ENCODE data around the gene TMPRSS3. TPM values are rescaled to one million over a fixed set of nuclear protein-coding genes. Genes with fewer than 3 reads are reported as not detected.

Gene TMPRSS3
- total and polyA plus RNA-seq, 7 experiments from 2014 or later: 0.11 to 7.6 (median 1.5) TPM

- Histone ChIP-seq H3K27ac (ENCODE audit: low read depth, low read length) (no peak overlapping the region), H3K9me3 (ENCODE audit: control insufficient read depth in 2 of 3, low read length in 3 of 3) (no peaks in the 10 kb centered on the region), H3K4me3 (ENCODE audit: low read length) (no peak overlapping the region), H3K36me3 (ENCODE audit: control insufficient read depth in 2 of 3, insufficient read depth in 3 of 3, low read length in 3 of 3) (no peaks in the 10 kb centered on the region), H3K4me1 (ENCODE audit: control insufficient read depth in 2 of 2, insufficient read depth in 2 of 2, low read length in 2 of 2) (peaks cover 4 to 7% of the 10 kb centered on the region in 2 donors), H3K27me3 (ENCODE audit: control insufficient read depth in 2 of 2, insufficient read depth in 2 of 2, low read length in 2 of 2) (no peaks in the 10 kb centered on the region)
- intact Hi-C loops (cut with micrococcal nuclease): loop anchor here (1.0 to 5.0 kb wide), 7 partner anchors 43 to 199 kb away; partner anchors contain the start of gene UBASH3A (in 1 of the 2)
- Mint-ChIP-seq H3K4me1 (peaks cover 5 to 12% (median 8%) of the 10 kb centered on the region in 7 donors), H3K36me3 (peaks cover 0 to 3% (median 0%) of the 10 kb centered on the region in 5 donors), H3K4me3 (peak overlapping the region; percentile 28 to 76 (median 60)), H3K9me3 (peaks cover 0 to 4% (median 0%) of the 10 kb centered on the region in 11 donors), H3K27me3 (peaks cover 0 to 32% (median 0%) of the 10 kb centered on the region in 5 donors), H3K27ac (peak overlapping the region in 7 of 9 donors; percentile 19 to 75 (median 53))
- ChIA-PET CTCF (interaction anchor here (0.6 to 2.7 kb wide), 8 partner anchors 13 to 118 kb away, joined by 3 to 19 read pairs (median 5); partner anchors contain the start of gene UBASH3A), POLR2A (interaction anchor here (0.9 to 1.7 kb wide), 5 partner anchors 11 to 112 kb away, joined by 3 to 6 read pairs (median 3); partner anchors contain the start of gene UBASH3A)
- DNase-seq (peak; percentile 68 to 85 (median 78)), ATAC-seq (peak; percentile 99)
Measured at GRCh38 chr21:42337830-42338728, 57.8 kb downstream of the TMPRSS3 start.

- H3K27me3 Mint-ChIP-seq: peaks cover 0 to 39% (median under 1%) of the 10 kb centered on the region in 5 donors
Measured at GRCh38 chr21:42337276-42337675, 58.6 kb downstream of the TMPRSS3 start.

DNA sequence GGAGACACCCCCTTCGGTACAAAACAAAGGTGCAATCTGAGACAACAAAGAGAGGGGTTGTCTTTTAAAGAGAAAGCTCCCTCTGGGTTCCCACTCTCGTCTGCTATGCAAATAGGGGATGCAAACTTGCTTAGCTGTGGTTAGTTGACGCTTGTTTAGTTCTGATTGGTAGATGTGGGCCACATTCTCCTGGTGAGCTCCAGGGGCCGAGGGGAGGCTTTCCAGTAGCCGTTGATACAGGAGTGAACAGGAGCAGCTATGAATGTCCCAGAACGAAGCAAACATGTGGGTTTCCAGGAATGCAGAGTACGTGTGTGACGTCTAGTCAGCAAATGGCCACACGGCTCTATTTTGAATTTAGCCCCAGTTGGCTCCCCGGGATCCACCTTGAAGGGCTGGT is 59.8 kb downstream of the TMPRSS3 start:
- peaks cover 0 to 49% (median 7%) of the 10 kb centered on the region in 5 donors for H3K27me3 Mint-ChIP-seq

More at GRCh38 chr21:42337276-42337675, 58.6 kb downstream of the TMPRSS3 start:
- no peaks in the 10 kb centered on the region for H3K36me3 ChIP-seq (ENCODE audit: control insufficient read depth in 2 of 3, insufficient read depth in 3 of 3, low read length in 3 of 3)
- DNase-seq (peak in 1 of 9 donors; percentile 8), ATAC-seq (no peak)
- no peaks in the 10 kb centered on the region for H3K9me3 ChIP-seq (ENCODE audit: control insufficient read depth in 2 of 3, low read length in 3 of 3)
- H3K27ac Mint-ChIP-seq: peak overlapping the region in 4 of 9 donors; percentile 19 to 75 (median 68)
- peak overlapping the region in 6 of 10 donors; percentile 28 to 76 (median 64) for H3K4me3 Mint-ChIP-seq
- CTCF ChIA-PET: interaction anchor here (0.8 to 2.7 kb wide), 10 partner anchors 12 to 199 kb away, joined by 3 to 19 read pairs (median 4); partner anchors contain the start of gene UBASH3A
- intact Hi-C loops (cut with micrococcal nuclease): loop anchor here in 1 of 2 donors (5.0 kb wide), 1 partner anchor 190 kb away; no protein-coding TSS in a partner anchor
- peaks cover 4 to 7% of the 10 kb centered on the region in 2 donors for H3K4me1 ChIP-seq (ENCODE audit: control insufficient read depth in 2 of 2, insufficient read depth in 2 of 2, low read length in 2 of 2)
- peaks cover 5 to 12% (median 8%) of the 10 kb centered on the region in 7 donors for H3K4me1 Mint-ChIP-seq
- no peaks in the 10 kb centered on the region for H3K27me3 ChIP-seq (ENCODE audit: control insufficient read depth in 2 of 2, insufficient read depth in 2 of 2, low read length in 2 of 2)
- H3K36me3 Mint-ChIP-seq: peaks cover 0 to 4% (median under 1%) of the 10 kb centered on the region in 5 donors
- no peak overlapping the region for H3K4me3 ChIP-seq (ENCODE audit: low read length)
- no peak overlapping the region for H3K27ac ChIP-seq (ENCODE audit: low read depth, low read length)
- POLR2A ChIA-PET: interaction anchor here (0.7 to 1.5 kb wide), 2 partner anchors 113 to 379 kb away, joined by 3 to 5 read pairs; no protein-coding TSS in a partner anchor
- peaks cover 0 to 10% (median 4%) of the 10 kb centered on the region in 11 donors for H3K9me3 Mint-ChIP-seq

DNA sequence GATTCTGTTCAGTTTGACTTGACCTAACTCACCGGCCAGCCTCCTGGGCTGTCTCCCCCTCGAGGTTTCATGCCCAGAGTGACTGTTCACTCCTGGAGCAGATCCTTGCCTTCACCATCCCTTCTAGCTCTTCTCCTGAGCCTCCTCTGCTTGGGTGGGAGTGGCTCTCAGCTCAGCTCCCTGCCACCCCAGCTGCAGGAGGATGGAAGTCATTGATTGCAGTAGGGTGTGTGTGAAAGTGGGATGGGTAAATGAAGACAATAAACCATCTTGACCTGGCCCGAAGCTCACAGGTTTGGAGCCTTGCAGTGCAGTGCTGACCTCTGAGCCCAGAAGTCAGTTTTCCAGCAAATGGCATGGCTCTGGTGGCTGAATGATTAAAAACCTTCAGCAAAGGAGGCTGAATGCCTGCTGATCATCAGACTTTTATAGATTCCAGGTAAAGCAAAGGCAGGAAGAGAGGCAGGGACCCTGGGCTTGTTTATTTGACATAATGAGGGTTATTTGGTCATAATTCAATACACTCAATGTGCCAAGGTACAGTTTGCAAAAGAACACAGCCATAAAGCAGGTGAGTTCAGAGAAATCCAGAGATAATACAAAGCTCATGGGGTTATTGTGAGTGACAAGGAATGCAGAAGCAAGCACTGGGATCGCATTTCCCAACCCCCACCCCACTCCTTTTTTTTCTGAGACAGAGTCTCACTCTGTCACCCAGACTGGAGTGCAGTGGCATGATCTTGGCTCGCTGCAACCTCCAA is 63.1 kb downstream of the TMPRSS3 start:
- ATAC-seq: no peak
- no peak for DNase-seq
- Histone ChIP-seq H3K4me1 (ENCODE audit: control insufficient read depth in 2 of 2, insufficient read depth in 2 of 2, low read length in 2 of 2) (peaks cover 0 to under 1% of the 10 kb centered on the region in 2 donors), H3K36me3 (ENCODE audit: control insufficient read depth in 2 of 3, insufficient read depth in 3 of 3, low read length in 3 of 3) (no peaks in the 10 kb centered on the region), H3K27me3 (ENCODE audit: control insufficient read depth in 2 of 2, insufficient read depth in 2 of 2, low read length in 2 of 2) (no peaks in the 10 kb centered on the region), H3K27ac (ENCODE audit: low read depth, low read length) (no peak overlapping the region), H3K4me3 (ENCODE audit: low read length) (no peak overlapping the region), H3K9me3 (ENCODE audit: control insufficient read depth in 2 of 3, low read length in 3 of 3) (peaks cover 0 to 11% (median 0%) of the 10 kb centered on the region in 3 experiments)
- Mint-ChIP-seq H3K27ac (no peak overlapping the region), H3K27me3 (peaks cover 0 to 68% (median 7%) of the 10 kb centered on the region in 5 donors), H3K4me1 (peaks cover 2 to 5% (median 3%) of the 10 kb centered on the region in 7 donors), H3K4me3 (no peak overlapping the region), H3K36me3 (peaks cover 4 to 16% (median 9%) of the 10 kb centered on the region in 5 donors), H3K9me3 (peaks cover 5 to 25% (median 17%) of the 10 kb centered on the region in 11 donors)
- CTCF ChIA-PET: no interaction called here
- intact Hi-C loops (cut with micrococcal nuclease): no loop called here
- POLR2A ChIA-PET: no interaction called here

More for the DNA sequence above, 59.8 kb downstream of the TMPRSS3 start:
- Histone ChIP-seq H3K9me3 (ENCODE audit: control insufficient read depth in 2 of 3, low read length in 3 of 3) (peaks cover 0 to 8% (median 0%) of the 10 kb centered on the region in 3 experiments), H3K36me3 (ENCODE audit: control insufficient read depth in 2 of 3, insufficient read depth in 3 of 3, low read length in 3 of 3) (no peaks in the 10 kb centered on the region), H3K27me3 (ENCODE audit: control insufficient read depth in 2 of 2, insufficient read depth in 2 of 2, low read length in 2 of 2) (no peaks in the 10 kb centered on the region), H3K27ac (ENCODE audit: low read depth, low read length) (no peak overlapping the region), H3K4me3 (ENCODE audit: low read length) (no peak overlapping the region), H3K4me1 (ENCODE audit: control insufficient read depth in 2 of 2, insufficient read depth in 2 of 2, low read length in 2 of 2) (peaks cover 4 to 7% of the 10 kb centered on the region in 2 donors)
- Mint-ChIP-seq H3K4me1 (peaks cover 5 to 12% (median 8%) of the 10 kb centered on the region in 7 donors), H3K36me3 (peaks cover 3 to 12% (median 9%) of the 10 kb centered on the region in 5 donors), H3K27ac (no peak overlapping the region), H3K9me3 (peaks cover 4 to 22% (median 14%) of the 10 kb centered on the region in 11 donors), H3K4me3 (no peak overlapping the region)
- ChIA-PET CTCF (interaction anchor here (0.8 to 2.7 kb wide), 2 partner anchors 73 to 114 kb away, joined by 3 to 19 read pairs; no protein-coding TSS in a partner anchor), POLR2A (interaction anchor here (1.2 kb wide), 1 partner anchor 89 kb away, joined by 3 read pairs; no protein-coding TSS in a partner anchor)
- ATAC-seq (no peak), DNase-seq (no peak)
- intact Hi-C loops (cut with micrococcal nuclease): loop anchor here in 1 of 2 donors (5.0 kb wide), 1 partner anchor 191 kb away; no protein-coding TSS in a partner anchor

GRCh38 chr21:42331660-42332059 is 64.2 kb downstream of the TMPRSS3 start:
- Mint-ChIP-seq H3K36me3 (peaks cover 4 to 16% (median 9%) of the 10 kb centered on the region in 5 donors), H3K27me3 (peaks cover 0 to 59% (median 7%) of the 10 kb centered on the region in 5 donors), H3K4me1 (peaks cover 0 to 2% (median 0%) of the 10 kb centered on the region in 7 donors), H3K4me3 (no peak overlapping the region), H3K27ac (no peak overlapping the region), H3K9me3 (peaks cover 5 to 25% (median 17%) of the 10 kb centered on the region in 11 donors)
- DNase-seq (no peak), ATAC-seq (no peak)
- ChIA-PET CTCF (no interaction called here), POLR2A (interaction anchor here (0.8 kb wide), 1 partner anchor 90 kb away, joined by 3 read pairs; no protein-coding TSS in a partner anchor)
- H3K4me1 ChIP-seq (ENCODE audit: control insufficient read depth in 2 of 2, insufficient read depth in 2 of 2, low read length in 2 of 2): no peaks in the 10 kb centered on the region
- H3K4me3 ChIP-seq (ENCODE audit: low read length): no peak overlapping the region
- no peaks in the 10 kb centered on the region for H3K36me3 ChIP-seq (ENCODE audit: control insufficient read depth in 2 of 3, insufficient read depth in 3 of 3, low read length in 3 of 3)
- intact Hi-C loops (cut with micrococcal nuclease): no loop called here
- H3K9me3 ChIP-seq (ENCODE audit: control insufficient read depth in 2 of 3, low read length in 3 of 3): peaks cover 0 to 11% (median 0%) of the 10 kb centered on the region in 3 experiments
- no peak overlapping the region for H3K27ac ChIP-seq (ENCODE audit: low read depth, low read length)
- no peaks in the 10 kb centered on the region for H3K27me3 ChIP-seq (ENCODE audit: control insufficient read depth in 2 of 2, insufficient read depth in 2 of 2, low read length in 2 of 2)

Data from naive thymus-derived CD4-positive, alpha-beta T cell (primary cell).